Erythroblast (primary cell): ENCODE data around the gene CCDC57.

ENCODE experiments used
- GATA1 ChIP-seq: IDR thresholded peaks from 2 replicates; pipeline ENCODE4 v1.6.1; 2011; ENCODE audit warnings: low read depth, mild to moderate bottlenecking, control low read depth, low read length, moderate library complexity
- POLR2A ChIP-seq: IDR thresholded peaks from 2 replicates; pipeline ENCODE4 v1.6.1; 2011; ENCODE audit warnings: mild to moderate bottlenecking, low read length

- no peak for TF ChIP-seq POLR2A
- TF ChIP-seq GATA1 = no peak
Measured at GRCh38 chr17:82129095-82129494, 83.5 kb downstream of the CCDC57 start.
